Stimulated activated naive CD4-positive, alpha-beta T cell (primary cell): ENCODE measurements around the gene NUP160.
"Not testable (repeated sequence)": the region's sequence is repeated elsewhere in the genome, so short reads cannot be mapped to it uniquely, and the experiment has no call there.

ENCODE experiments used
- DNase-seq, 6 experiments: peaks; one replicate each; lab custom pipeline; 2025; lab: John Stamatoyannopoulos, UW

Gene NUP160, protein sequence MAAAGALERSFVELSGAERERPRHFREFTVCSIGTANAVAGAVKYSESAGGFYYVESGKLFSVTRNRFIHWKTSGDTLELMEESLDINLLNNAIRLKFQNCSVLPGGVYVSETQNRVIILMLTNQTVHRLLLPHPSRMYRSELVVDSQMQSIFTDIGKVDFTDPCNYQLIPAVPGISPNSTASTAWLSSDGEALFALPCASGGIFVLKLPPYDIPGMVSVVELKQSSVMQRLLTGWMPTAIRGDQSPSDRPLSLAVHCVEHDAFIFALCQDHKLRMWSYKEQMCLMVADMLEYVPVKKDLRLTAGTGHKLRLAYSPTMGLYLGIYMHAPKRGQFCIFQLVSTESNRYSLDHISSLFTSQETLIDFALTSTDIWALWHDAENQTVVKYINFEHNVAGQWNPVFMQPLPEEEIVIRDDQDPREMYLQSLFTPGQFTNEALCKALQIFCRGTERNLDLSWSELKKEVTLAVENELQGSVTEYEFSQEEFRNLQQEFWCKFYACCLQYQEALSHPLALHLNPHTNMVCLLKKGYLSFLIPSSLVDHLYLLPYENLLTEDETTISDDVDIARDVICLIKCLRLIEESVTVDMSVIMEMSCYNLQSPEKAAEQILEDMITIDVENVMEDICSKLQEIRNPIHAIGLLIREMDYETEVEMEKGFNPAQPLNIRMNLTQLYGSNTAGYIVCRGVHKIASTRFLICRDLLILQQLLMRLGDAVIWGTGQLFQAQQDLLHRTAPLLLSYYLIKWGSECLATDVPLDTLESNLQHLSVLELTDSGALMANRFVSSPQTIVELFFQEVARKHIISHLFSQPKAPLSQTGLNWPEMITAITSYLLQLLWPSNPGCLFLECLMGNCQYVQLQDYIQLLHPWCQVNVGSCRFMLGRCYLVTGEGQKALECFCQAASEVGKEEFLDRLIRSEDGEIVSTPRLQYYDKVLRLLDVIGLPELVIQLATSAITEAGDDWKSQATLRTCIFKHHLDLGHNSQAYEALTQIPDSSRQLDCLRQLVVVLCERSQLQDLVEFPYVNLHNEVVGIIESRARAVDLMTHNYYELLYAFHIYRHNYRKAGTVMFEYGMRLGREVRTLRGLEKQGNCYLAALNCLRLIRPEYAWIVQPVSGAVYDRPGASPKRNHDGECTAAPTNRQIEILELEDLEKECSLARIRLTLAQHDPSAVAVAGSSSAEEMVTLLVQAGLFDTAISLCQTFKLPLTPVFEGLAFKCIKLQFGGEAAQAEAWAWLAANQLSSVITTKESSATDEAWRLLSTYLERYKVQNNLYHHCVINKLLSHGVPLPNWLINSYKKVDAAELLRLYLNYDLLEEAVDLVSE (N-terminal part only)

DNA sequence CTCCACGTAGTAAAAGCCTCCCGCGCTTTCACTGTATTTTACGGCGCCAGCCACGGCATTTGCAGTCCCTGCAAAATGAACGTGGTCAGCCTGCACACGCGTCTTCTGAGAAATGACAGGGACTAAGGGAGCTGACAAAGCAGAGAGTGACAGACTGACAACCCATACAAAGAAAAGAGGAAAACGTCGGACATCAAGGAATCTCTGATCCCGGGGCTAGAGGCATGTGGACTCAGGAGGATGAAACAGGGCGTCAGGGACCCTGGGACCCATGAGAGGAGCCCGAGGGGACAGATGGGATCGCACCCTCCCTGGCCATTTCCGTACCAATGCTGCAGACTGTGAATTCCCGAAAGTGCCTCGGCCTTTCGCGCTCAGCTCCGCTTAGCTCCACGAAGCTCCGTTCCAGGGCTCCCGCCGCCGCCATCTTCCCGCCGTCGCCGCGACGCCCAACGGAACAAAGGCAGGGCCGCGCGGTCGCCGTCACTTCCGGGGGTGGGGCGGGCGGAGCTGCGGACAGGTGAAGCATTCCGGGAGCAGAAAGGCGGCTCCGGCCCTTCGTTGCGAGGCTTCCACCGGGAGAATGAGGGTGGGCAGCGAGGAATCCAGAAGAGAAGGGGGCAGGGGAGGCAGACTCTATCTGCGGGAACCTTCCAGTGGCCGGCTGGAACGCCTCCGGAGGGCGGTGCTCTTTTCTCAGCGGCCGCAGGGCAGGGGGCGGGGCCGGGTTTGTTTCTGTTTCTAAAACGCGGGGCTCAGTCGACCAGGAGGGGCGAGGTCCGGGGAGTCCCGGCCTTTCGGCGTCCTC lies at the start of gene NUP160:
NUP160 (minus strand) TSS at position 459 of the 808 bp plus-strand sequence; CDS start at position 427, 32 bp downstream.
- peak; percentile 72 to 89 (median 83) for DNase-seq

GRCh38 chr11:47896199-47896598 lies 48.0 kb upstream of the NUP160 start:
- DNase-seq: no peak

- DNase-seq: no peak
These were observed 46.9 kb upstream of the NUP160 start for GRCh38 chr11:47895035-47895434.

GRCh38 chr11:47892546-47893276 lies 44.6 kb upstream of the NUP160 start:
- DNase-seq: not testable (repeated sequence)

- no peak for DNase-seq
These were observed 43.7 kb upstream of the NUP160 start for GRCh38 chr11:47891886-47892285.

- peak in 3 of 6 experiments; percentile 22 to 46 (median 25) for DNase-seq
These were observed 41.7 kb upstream of the NUP160 start for GRCh38 chr11:47889714-47890441.

GRCh38 chr11:47887910-47888569 lies 39.9 kb upstream of the NUP160 start:
- peak in 3 of 6 experiments; percentile 9 to 42 (median 28) for DNase-seq

DNA sequence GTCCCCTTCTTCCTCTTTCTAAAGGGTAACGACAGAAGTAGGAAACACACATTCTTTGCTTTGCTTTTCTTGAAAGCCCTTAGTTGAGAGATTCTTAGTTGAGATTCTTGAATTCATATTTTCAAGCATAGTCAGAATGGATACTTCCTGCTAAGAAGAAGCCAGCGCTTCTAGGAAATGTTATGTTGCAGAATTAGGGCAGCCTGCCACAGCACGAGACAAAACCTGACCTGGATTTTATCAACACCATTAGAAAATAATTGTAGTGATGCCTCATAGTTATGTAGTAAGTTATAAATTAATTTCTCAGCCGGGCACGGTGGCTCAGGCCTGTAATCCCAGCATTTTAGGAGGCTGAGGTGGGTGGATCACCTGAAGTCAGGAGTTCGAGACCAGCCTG lies 37.9 kb upstream of the NUP160 start:
- DNase-seq: peak in 2 of 6 experiments; percentile 41 to 49

GRCh38 chr11:47882437-47882836 lies 34.3 kb upstream of the NUP160 start:
- DNase-seq: not testable (repeated sequence)

DNA sequence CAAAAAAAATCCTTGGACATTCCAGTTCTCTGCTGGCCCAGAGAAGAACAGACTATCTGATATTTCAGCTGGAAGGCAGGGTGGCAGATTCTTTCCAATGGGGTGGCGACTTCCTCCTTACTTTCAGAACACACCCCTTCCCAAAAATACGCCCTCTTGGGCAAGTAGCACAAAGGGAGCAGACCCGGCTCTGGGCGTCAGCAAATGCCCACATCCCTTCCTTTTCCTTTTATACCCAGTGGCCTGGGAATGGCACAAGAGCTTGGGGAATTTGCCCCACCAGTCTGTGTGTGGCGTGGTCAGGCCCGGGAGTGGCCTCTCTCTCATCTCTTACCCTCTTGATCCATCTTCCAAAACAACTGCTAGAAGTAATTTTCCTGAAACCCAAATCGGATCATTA lies 33.0 kb upstream of the NUP160 start:
- no peak for DNase-seq

GRCh38 chr11:47879259-47880158 lies 31.4 kb upstream of the NUP160 start:
- no peak for DNase-seq

GRCh38 chr11:47875858-47876257 lies 27.7 kb upstream of the NUP160 start:
- DNase-seq: not testable (repeated sequence)

DNA sequence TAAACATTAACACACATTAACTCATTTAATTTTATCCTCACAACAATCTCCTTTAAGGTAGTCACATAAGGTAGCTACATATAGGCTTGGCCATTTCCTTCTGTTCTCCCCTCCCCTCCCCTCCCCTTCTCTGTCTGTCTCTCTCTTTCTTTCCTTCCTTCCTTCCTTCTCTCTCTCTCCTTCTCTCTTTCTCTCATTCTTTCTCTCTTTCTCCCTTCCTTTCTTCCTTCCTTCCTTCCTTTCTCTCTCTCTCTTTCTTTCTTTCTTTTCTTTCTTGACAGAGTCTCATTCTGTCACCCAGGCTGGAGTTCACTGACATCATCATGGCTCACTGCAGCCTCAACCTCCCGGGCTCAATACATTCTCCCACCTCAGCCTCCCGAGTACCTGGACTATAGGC lies 22.3 kb upstream of the NUP160 start:
- DNase-seq: no peak

GRCh38 chr11:47869544-47870393 lies 21.6 kb upstream of the NUP160 start:
- DNase-seq: no peak

DNA sequence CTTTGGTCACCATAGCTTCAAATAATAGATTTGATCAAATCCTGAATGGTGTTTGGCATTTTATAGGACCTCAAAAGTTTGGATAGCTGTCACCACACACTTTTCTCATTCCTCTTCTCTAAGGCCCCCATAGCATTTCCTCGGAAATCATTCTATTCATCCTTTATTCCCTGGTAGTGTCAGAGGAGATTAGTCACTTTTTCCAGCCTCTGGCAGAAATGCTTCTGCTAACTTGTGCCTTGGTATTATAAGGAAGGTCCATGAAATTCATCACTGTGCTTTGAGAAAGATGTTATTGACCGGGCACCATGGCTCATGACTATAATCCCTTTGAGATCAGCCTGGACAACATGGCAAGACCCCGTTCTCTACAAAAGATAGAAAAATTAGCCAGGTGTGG lies 19.7 kb upstream of the NUP160 start:
- no peak for DNase-seq

DNA sequence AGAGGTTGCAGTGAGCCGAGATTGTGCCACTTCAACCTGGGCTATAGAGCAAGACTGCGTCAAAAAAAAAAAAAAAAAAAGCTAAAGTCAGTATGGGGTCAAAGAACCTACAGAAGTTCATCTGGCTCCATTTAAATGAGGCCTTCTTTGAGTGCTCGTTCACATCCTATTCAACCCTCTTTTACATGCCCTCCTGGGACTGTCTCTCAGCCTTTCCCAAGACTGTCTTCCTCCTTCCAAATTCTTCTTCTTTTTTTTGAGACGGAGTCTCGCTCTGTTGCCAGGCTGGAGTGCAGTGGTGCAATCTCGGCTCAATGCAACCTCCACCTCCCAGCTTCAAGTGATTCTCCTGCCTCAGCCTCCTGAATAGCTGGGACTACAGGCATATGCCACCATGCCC lies 18.7 kb upstream of the NUP160 start:
- not testable (repeated sequence) for DNase-seq

GRCh38 chr11:47864901-47865300 lies 16.8 kb upstream of the NUP160 start:
- DNase-seq: no peak
